ENCODE results near the gene LSAMP. TPM values are rescaled to one million over a fixed set of nuclear protein-coding genes. Genes with fewer than 3 reads are reported as not detected.

The LSAMP gene
- polyA plus RNA-seq, 3 donors = not detected

GRCh38 chr3:115877615-115877899, 567.7 kb downstream of the LSAMP start:
- no peaks in the 10 kb centered on the region for H3K4me1 Mint-ChIP-seq
- Histone ChIP-seq H3K4me2 (replicated peaks; ENCODE audit: extremely low read depth, low read length, poor library complexity, severe bottlenecking) (no peak overlapping the region), H4K20me1 (ENCODE audit: insufficient read depth, low read length) (no peaks in the 10 kb centered on the region), H3K27ac (ENCODE audit: low read depth in 1 of 2, low read length in 2 of 2) (no peak overlapping the region), H3K4me3 (replicated peaks in 1 of 3; ENCODE audit: low read depth in 2 of 3, low read length in 3 of 3) (no peak overlapping the region), H3K9ac (ENCODE audit: insufficient read depth, low read length, poor library complexity, severe bottlenecking) (no peak overlapping the region), H3K36me3 (replicated peaks in 1 of 2; ENCODE audit: control insufficient read depth in 1 of 2, insufficient read depth in 2 of 2, low read length in 2 of 2) (no peaks in the 10 kb centered on the region), H3K4me1 (ENCODE audit: control insufficient read depth in 1 of 2, insufficient read depth in 2 of 2, low read length in 2 of 2) (no peaks in the 10 kb centered on the region), H2AFZ (ENCODE audit: insufficient read depth, low read depth, low read length, poor library complexity, severe bottlenecking) (no peak overlapping the region), H3K79me2 (ENCODE audit: insufficient read depth, low read length) (no peaks in the 10 kb centered on the region), H3K9me3 (replicated peaks in 1 of 2; ENCODE audit: control insufficient read depth in 1 of 2, insufficient read depth in 1 of 2, low read length in 2 of 2) (no peaks in the 10 kb centered on the region), H3K27me3 (ENCODE audit: control insufficient read depth in 2 of 2, insufficient read depth in 2 of 2, low read length in 2 of 2) (no peaks in the 10 kb centered on the region)
- intact Hi-C loops (cut with micrococcal nuclease) = no loop called here
- H3K27ac Mint-ChIP-seq = no peak overlapping the region
- DNase-seq = no peak
- peaks cover 0 to 2% (median 0%) of the 10 kb centered on the region in 3 donors for H3K27me3 Mint-ChIP-seq (ENCODE audit: low read depth in 3 of 3)
- WGBS (ENCODE audit: insufficient coverage) = no CpG with 5 or more reads among the region's 1 CpG
- H3K4me3 Mint-ChIP-seq = no peak overlapping the region
- H3K9me3 Mint-ChIP-seq = peaks cover 0 to 2% (median 0%) of the 10 kb centered on the region in 7 donors
- H3K36me3 Mint-ChIP-seq = no peaks in the 10 kb centered on the region
- no peak for TF ChIP-seq CTCF (IDR thresholded peaks at IDR 0.05)

GRCh38 chr3:115876876-115877614, 568.2 kb downstream of the LSAMP start:
- H3K27ac Mint-ChIP-seq = no peak overlapping the region
- WGBS (ENCODE audit: insufficient coverage) = 20% methylated on average over 4 of the region's 8 CpGs
- no peak overlapping the region for H3K4me3 Mint-ChIP-seq
- no peaks in the 10 kb centered on the region for H3K36me3 Mint-ChIP-seq
- Histone ChIP-seq H3K27ac (ENCODE audit: low read depth in 1 of 2, low read length in 2 of 2) (no peak overlapping the region), H3K9me3 (replicated peaks in 1 of 2; ENCODE audit: control insufficient read depth in 1 of 2, insufficient read depth in 1 of 2, low read length in 2 of 2) (no peaks in the 10 kb centered on the region), H3K79me2 (ENCODE audit: insufficient read depth, low read length) (no peaks in the 10 kb centered on the region), H3K9ac (ENCODE audit: insufficient read depth, low read length, poor library complexity, severe bottlenecking) (no peak overlapping the region), H2AFZ (ENCODE audit: insufficient read depth, low read depth, low read length, poor library complexity, severe bottlenecking) (no peak overlapping the region), H4K20me1 (ENCODE audit: insufficient read depth, low read length) (no peaks in the 10 kb centered on the region), H3K4me3 (replicated peaks in 1 of 3; ENCODE audit: low read depth in 2 of 3, low read length in 3 of 3) (no peak overlapping the region), H3K4me2 (replicated peaks; ENCODE audit: extremely low read depth, low read length, poor library complexity, severe bottlenecking) (no peak overlapping the region), H3K27me3 (ENCODE audit: control insufficient read depth in 2 of 2, insufficient read depth in 2 of 2, low read length in 2 of 2) (no peaks in the 10 kb centered on the region), H3K36me3 (replicated peaks in 1 of 2; ENCODE audit: control insufficient read depth in 1 of 2, insufficient read depth in 2 of 2, low read length in 2 of 2) (no peaks in the 10 kb centered on the region), H3K4me1 (ENCODE audit: control insufficient read depth in 1 of 2, insufficient read depth in 2 of 2, low read length in 2 of 2) (no peaks in the 10 kb centered on the region)
- H3K9me3 Mint-ChIP-seq = peaks cover 0 to 3% (median 0%) of the 10 kb centered on the region in 7 donors
- intact Hi-C loops (cut with micrococcal nuclease) = no loop called here
- no peak for DNase-seq
- peaks cover 0 to 3% (median 2%) of the 10 kb centered on the region in 3 donors for H3K27me3 Mint-ChIP-seq (ENCODE audit: low read depth in 3 of 3)
- H3K4me1 Mint-ChIP-seq = no peaks in the 10 kb centered on the region
- TF ChIP-seq CTCF (IDR thresholded peaks at IDR 0.05) = no peak
